ENCODE data around the gene CYP2A7.
"Not testable (repeated sequence)": the region's sequence is repeated elsewhere in the genome, so short reads cannot be mapped to it uniquely, and the experiment has no call there.

CYP2A7 gene

GRCh38 chr19:40882062-40882461 is at the start of gene CYP2A7:
CYP2A7 (minus strand) TSS chr19:40882231; CDS start chr19:40882210, 21 bp downstream.
- H3K9me3 ChIP-seq; H3K4me3 ChIP-seq; H3K36me3 ChIP-seq (replicated peaks); DNase-seq (ENCODE audit: low spot score in 2 of 2); in situ Hi-C loops (cut with MboI; ENCODE audit: low sequenced_read_pairs); H3K27me3 ChIP-seq (ENCODE audit: low read depth); H3K4me1 ChIP-seq: not testable (repeated sequence)

GRCh38 chr19:40930799-40931198 is 48.8 kb upstream of the CYP2A7 start:
- H3K4me3 ChIP-seq; H3K4me1 ChIP-seq; in situ Hi-C loops (cut with MboI; ENCODE audit: low sequenced_read_pairs); H3K27me3 ChIP-seq (ENCODE audit: low read depth); H3K9me3 ChIP-seq; DNase-seq (ENCODE audit: low spot score in 2 of 2); H3K36me3 ChIP-seq (replicated peaks): not testable (repeated sequence)

- H3K4me1 ChIP-seq; H3K36me3 ChIP-seq (replicated peaks); in situ Hi-C loops (cut with MboI; ENCODE audit: low sequenced_read_pairs); DNase-seq (ENCODE audit: low spot score in 2 of 2); H3K27me3 ChIP-seq (ENCODE audit: low read depth); H3K4me3 ChIP-seq; H3K9me3 ChIP-seq: not testable (repeated sequence)
Measured at GRCh38 chr19:40929942-40930341, 47.9 kb upstream of the CYP2A7 start.

- H3K27me3 ChIP-seq (ENCODE audit: low read depth): peaks cover 3% of the 10 kb centered on the region; the same call in 1 of the 2 replicates
Measured at GRCh38 chr19:40928850-40929249, 46.8 kb upstream of the CYP2A7 start.

GRCh38 chr19:40927567-40927966 is 45.5 kb upstream of the CYP2A7 start:
- H3K9me3 ChIP-seq: no peaks in the 10 kb centered on the region
- no peak overlapping the region for H3K4me3 ChIP-seq
- peaks cover 3% of the 10 kb centered on the region; the same call in 1 of the 2 replicates for H3K27me3 ChIP-seq (ENCODE audit: low read depth)
- no peaks in the 10 kb centered on the region for H3K4me1 ChIP-seq
- in situ Hi-C loops (cut with MboI; ENCODE audit: low sequenced_read_pairs): no loop called here
- H3K36me3 ChIP-seq (replicated peaks): no peaks in the 10 kb centered on the region
- no peak for DNase-seq (ENCODE audit: low spot score in 2 of 2)

More at GRCh38 chr19:40928850-40929249, 46.8 kb upstream of the CYP2A7 start:
- no peak for DNase-seq (ENCODE audit: low spot score in 2 of 2)
- H3K4me1 ChIP-seq: no peaks in the 10 kb centered on the region
- no peak overlapping the region for H3K4me3 ChIP-seq
- H3K36me3 ChIP-seq (replicated peaks): no peaks in the 10 kb centered on the region
- in situ Hi-C loops (cut with MboI; ENCODE audit: low sequenced_read_pairs): no loop called here
- no peaks in the 10 kb centered on the region for H3K9me3 ChIP-seq

GRCh38 chr19:40926276-40926675 is 44.2 kb upstream of the CYP2A7 start:
- H3K9me3 ChIP-seq; H3K27me3 ChIP-seq (ENCODE audit: low read depth); H3K36me3 ChIP-seq (replicated peaks); H3K4me3 ChIP-seq; H3K4me1 ChIP-seq; DNase-seq (ENCODE audit: low spot score in 2 of 2); in situ Hi-C loops (cut with MboI; ENCODE audit: low sequenced_read_pairs): not testable (repeated sequence)

- no peak for DNase-seq (ENCODE audit: low spot score in 2 of 2)
- Histone ChIP-seq H3K4me3 (no peak overlapping the region), H3K4me1 (no peaks in the 10 kb centered on the region), H3K9me3 (no peaks in the 10 kb centered on the region), H3K27me3 (ENCODE audit: low read depth) (peaks cover 3% of the 10 kb centered on the region; the same call in 1 of the 2 replicates), H3K36me3 (replicated peaks) (no peaks in the 10 kb centered on the region)
- in situ Hi-C loops (cut with MboI; ENCODE audit: low sequenced_read_pairs): loop anchor here (25.0 kb wide), 1 partner anchor 262 kb away; no protein-coding TSS in a partner anchor
Measured at GRCh38 chr19:40923934-40924391, 41.9 kb upstream of the CYP2A7 start.

- H3K27me3 ChIP-seq (ENCODE audit: low read depth); H3K36me3 ChIP-seq (replicated peaks); H3K9me3 ChIP-seq; DNase-seq (ENCODE audit: low spot score in 2 of 2); H3K4me3 ChIP-seq; H3K4me1 ChIP-seq: not testable (repeated sequence)
- in situ Hi-C loops (cut with MboI; ENCODE audit: low sequenced_read_pairs): loop anchor here (25.0 kb wide), 1 partner anchor 260 kb away; no protein-coding TSS in a partner anchor
Measured at GRCh38 chr19:40922237-40923160, 40.5 kb upstream of the CYP2A7 start.

- H3K4me1 ChIP-seq: no peaks in the 10 kb centered on the region
- no peaks in the 10 kb centered on the region for H3K9me3 ChIP-seq
- no peaks in the 10 kb centered on the region; the same call in 1 of the 2 replicates for H3K27me3 ChIP-seq (ENCODE audit: low read depth)
- H3K36me3 ChIP-seq (replicated peaks): no peaks in the 10 kb centered on the region
- no peak overlapping the region for H3K4me3 ChIP-seq
- DNase-seq (ENCODE audit: low spot score in 2 of 2): no peak
- in situ Hi-C loops (cut with MboI; ENCODE audit: low sequenced_read_pairs): loop anchor here (25.0 kb wide), 1 partner anchor 259 kb away; no protein-coding TSS in a partner anchor
Measured at GRCh38 chr19:40921005-40921897, 39.2 kb upstream of the CYP2A7 start.

- Histone ChIP-seq H3K4me1 (no peaks in the 10 kb centered on the region), H3K4me3 (no peak overlapping the region), H3K27me3 (ENCODE audit: low read depth) (no peaks in the 10 kb centered on the region), H3K9me3 (no peaks in the 10 kb centered on the region), H3K36me3 (replicated peaks) (no peaks in the 10 kb centered on the region)
- in situ Hi-C loops (cut with MboI; ENCODE audit: low sequenced_read_pairs): loop anchor here (25.0 kb wide), 1 partner anchor 258 kb away; no protein-coding TSS in a partner anchor
- DNase-seq (ENCODE audit: low spot score in 2 of 2): no peak
Measured at GRCh38 chr19:40920300-40921004, 38.4 kb upstream of the CYP2A7 start.

- not testable (repeated sequence) for H3K27me3 ChIP-seq (ENCODE audit: low read depth); H3K4me3 ChIP-seq; H3K4me1 ChIP-seq; H3K36me3 ChIP-seq (replicated peaks); H3K9me3 ChIP-seq; DNase-seq (ENCODE audit: low spot score in 2 of 2)
- in situ Hi-C loops (cut with MboI; ENCODE audit: low sequenced_read_pairs): loop anchor here (25.0 kb wide), 1 partner anchor 257 kb away; no protein-coding TSS in a partner anchor
Measured at GRCh38 chr19:40919530-40920299, 37.7 kb upstream of the CYP2A7 start.

GRCh38 chr19:40918303-40918702 is 36.3 kb upstream of the CYP2A7 start:
- in situ Hi-C loops (cut with MboI; ENCODE audit: low sequenced_read_pairs): loop anchor here (25.0 kb wide), 1 partner anchor 256 kb away; no protein-coding TSS in a partner anchor
- H3K9me3 ChIP-seq; DNase-seq (ENCODE audit: low spot score in 2 of 2); H3K36me3 ChIP-seq (replicated peaks); H3K4me1 ChIP-seq; H3K4me3 ChIP-seq; H3K27me3 ChIP-seq (ENCODE audit: low read depth): not testable (repeated sequence)
